ENCODE results near the gene PHC1. TPM values are rescaled to one million over a fixed set of nuclear protein-coding genes. Genes with fewer than 3 reads are reported as not detected.

PHC1 gene
- total and polyA plus RNA-seq, 11 donors = 14.1 to 38.2 (median 24.7) TPM

DNA sequence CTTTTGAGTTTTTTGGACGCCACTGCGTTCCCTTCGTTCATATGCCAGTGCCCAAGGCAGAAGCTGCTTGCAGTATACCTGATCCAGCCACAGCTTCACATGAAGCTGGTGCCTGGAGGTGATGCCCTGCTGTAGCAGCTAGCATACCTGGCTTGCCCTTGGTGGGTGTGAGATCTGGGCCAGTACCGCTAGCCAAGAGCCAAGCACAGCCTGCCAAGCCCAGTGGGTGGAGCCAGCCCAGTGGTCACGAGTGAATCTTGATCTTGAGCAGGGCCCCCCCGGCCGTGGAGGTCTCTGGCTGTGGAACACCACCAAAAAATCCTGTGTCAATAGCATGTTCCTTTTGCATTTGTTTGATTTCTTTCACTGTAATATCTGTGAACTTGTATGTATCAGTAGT lies 42.5 kb downstream of the PHC1 start:
- ATAC-seq = peak in 1 of 4 donors; percentile 29
- Histone ChIP-seq H3K4me1 (peaks cover 0 to 28% (median 0%) of the 10 kb centered on the region in 12 donors), H3K9me3 (peaks cover 0 to 9% (median 0%) of the 10 kb centered on the region in 12 donors), H3K4me3 (no peak overlapping the region), H3K27ac (no peak overlapping the region), H3K27me3 (no peaks in the 10 kb centered on the region), H3K36me3 (no peaks in the 10 kb centered on the region)
- intact Hi-C loops (cut with DNase I) = no loop called here
- WGBS, 4 donors = 78 to 84% (median 79%) methylated on average over 6 to 7 of the region's 7 CpGs
- no peak for DNase-seq
- TF ChIP-seq POLR2A (IDR thresholded peaks at IDR 0.05) = no peak
- TF ChIP-seq, protein P1, sequence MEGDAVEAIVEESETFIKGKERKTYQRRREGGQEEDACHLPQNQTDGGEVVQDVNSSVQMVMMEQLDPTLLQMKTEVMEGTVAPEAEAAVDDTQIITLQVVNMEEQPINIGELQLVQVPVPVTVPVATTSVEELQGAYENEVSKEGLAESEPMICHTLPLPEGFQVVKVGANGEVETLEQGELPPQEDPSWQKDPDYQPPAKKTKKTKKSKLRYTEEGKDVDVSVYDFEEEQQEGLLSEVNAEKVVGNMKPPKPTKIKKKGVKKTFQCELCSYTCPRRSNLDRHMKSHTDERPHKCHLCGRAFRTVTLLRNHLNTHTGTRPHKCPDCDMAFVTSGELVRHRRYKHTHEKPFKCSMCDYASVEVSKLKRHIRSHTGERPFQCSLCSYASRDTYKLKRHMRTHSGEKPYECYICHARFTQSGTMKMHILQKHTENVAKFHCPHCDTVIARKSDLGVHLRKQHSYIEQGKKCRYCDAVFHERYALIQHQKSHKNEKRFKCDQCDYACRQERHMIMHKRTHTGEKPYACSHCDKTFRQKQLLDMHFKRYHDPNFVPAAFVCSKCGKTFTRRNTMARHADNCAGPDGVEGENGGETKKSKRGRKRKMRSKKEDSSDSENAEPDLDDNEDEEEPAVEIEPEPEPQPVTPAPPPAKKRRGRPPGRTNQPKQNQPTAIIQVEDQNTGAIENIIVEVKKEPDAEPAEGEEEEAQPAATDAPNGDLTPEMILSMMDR (IDR thresholded peaks at IDR 0.05) = no peak

DNA sequence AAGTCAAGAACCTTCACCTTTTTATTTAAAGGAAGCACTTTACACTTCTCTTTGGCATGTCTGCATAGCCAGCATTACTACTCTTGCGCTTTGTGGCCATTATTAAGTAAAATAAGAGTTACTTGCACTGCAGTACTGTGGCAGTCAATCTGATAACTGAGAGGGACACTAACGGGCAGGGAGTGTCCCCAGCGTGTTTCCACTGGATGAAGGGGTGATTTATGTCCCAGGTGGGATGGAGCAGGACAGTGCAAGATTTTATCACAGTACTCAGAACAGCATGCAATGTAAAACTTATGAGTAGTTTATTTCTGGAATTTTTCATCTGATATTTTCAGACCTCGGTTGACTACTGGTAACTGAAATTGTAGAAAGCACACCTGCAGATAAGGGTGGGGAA lies 43.3 kb downstream of the PHC1 start:
- H3K27ac ChIP-seq = no peak overlapping the region
- 68 to 84% (median 82%) methylated on average over 4 of the region's 4 CpGs for WGBS, 4 donors
- ATAC-seq (no peak), DNase-seq (no peak)
- intact Hi-C loops (cut with DNase I) = no loop called here
- no peak for TF ChIP-seq POLR2A (IDR thresholded peaks at IDR 0.05)
- TF ChIP-seq, protein P1 (IDR thresholded peaks at IDR 0.05) = no peak
- no peaks in the 10 kb centered on the region for H3K27me3 ChIP-seq
- no peak overlapping the region for H3K4me3 ChIP-seq
- peaks cover 0 to 9% (median 0%) of the 10 kb centered on the region in 12 donors for H3K9me3 ChIP-seq
- H3K36me3 ChIP-seq = no peaks in the 10 kb centered on the region
- H3K4me1 ChIP-seq = peaks cover 0 to 22% (median 0%) of the 10 kb centered on the region in 12 donors

DNA sequence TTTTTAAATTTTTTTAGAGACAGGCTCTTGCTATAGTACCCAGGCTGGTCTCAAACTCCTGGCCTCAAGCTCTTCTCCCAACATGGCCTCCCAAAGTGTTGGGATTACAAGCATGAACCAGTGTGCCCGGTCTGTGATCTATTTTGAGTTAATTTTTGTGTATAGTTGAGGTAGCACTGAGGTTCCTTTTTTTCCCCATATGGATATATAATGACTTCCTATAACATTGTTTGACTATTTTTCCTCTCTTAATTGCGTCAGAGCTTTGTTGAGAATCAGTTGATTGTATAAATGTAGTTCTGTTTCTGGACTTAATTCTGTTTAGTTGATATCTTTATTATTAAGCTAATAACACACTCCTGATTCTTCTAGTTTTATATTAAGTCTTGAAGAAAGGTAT lies 43.8 kb downstream of the PHC1 start:
- H3K27ac ChIP-seq = no peak overlapping the region
- intact Hi-C loops (cut with DNase I) = no loop called here
- H3K4me1 ChIP-seq = peaks cover 0 to 18% (median 0%) of the 10 kb centered on the region in 12 donors
- 72 to 79% (median 73%) methylated on average over 2 of the region's 2 CpGs for WGBS, 4 donors
- TF ChIP-seq, protein P1 (IDR thresholded peaks at IDR 0.05) = no peak
- peaks cover 0 to 4% (median 0%) of the 10 kb centered on the region in 12 donors for H3K9me3 ChIP-seq
- ATAC-seq (no peak), DNase-seq (no peak)
- no peaks in the 10 kb centered on the region for H3K27me3 ChIP-seq
- H3K36me3 ChIP-seq = no peaks in the 10 kb centered on the region
- no peak overlapping the region for H3K4me3 ChIP-seq

DNA sequence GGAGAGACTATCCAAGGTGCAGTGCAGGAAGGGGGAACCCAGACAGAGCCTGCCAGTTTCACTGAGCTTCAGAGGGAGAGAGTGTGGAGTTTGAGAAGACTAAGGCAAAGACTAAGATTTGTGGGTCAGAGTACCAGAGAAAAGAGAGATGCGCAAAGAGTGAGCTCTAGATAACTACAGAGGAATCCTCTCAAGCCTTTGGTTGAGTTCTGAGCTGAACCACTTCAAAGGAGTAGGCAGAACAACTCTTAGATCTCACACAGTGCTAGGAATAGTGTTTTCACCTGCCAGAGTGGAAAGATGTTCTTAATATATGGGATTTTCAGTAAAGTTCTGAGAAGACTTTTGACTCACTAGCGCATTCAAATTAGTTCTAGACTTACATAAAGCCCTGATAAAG lies 45.9 kb downstream of the PHC1 start:
- no peak for ATAC-seq
- Histone ChIP-seq H3K27me3 (no peaks in the 10 kb centered on the region), H3K4me3 (no peak overlapping the region), H3K27ac (no peak overlapping the region), H3K36me3 (no peaks in the 10 kb centered on the region), H3K4me1 (peaks cover 0 to 12% (median 0%) of the 10 kb centered on the region in 12 donors), H3K9me3 (no peaks in the 10 kb centered on the region)
- TF ChIP-seq POLR2A (IDR thresholded peaks at IDR 0.05) = no peak
- TF ChIP-seq, protein P1 (IDR thresholded peaks at IDR 0.05) = no peak
- intact Hi-C loops (cut with DNase I) = no loop called here
- 92 to 100% (median 96%) methylated on average over 2 of the region's 2 CpGs for WGBS, 4 donors
- DNase-seq = no peak

Measured in heart left ventricle (tissue), 16 donors.